Measurements from ENCODE around the gene IFITM2. TPM values are rescaled to one million over a fixed set of nuclear protein-coding genes. Genes with fewer than 3 reads are reported as not detected.
"Not testable (repeated sequence)": the region's sequence is repeated elsewhere in the genome, so short reads cannot be mapped to it uniquely, and the experiment has no call there.

IFITM2 gene
- total and polyA plus RNA-seq, 8 donors, result 8.8 to 394 (median 37.8) TPM

DNA sequence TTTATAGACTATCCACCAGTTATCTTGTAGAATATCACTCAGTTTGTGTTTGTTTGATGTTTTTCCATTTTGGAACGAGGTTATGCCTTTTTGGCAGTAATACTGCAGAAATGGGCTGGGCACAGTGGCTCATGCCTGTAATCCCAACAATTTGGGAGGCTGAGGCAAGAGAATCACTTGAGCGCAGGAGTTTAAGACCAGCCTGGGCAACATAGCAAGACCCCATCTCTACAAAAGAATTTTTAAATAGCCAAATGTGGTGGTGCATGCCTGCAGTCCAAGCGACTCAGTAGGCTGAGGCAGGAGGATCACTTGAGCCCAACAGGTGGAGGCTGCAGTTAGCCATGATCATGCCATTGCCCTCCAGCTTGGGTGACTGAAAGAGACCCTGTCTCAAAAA, 38.9 kb downstream of the IFITM2 start:
- H3K36me3 ChIP-seq, result no peaks in the 10 kb centered on the region
- H3K4me3 ChIP-seq, result no peak overlapping the region
- peaks cover 0 to 10% (median 0%) of the 10 kb centered on the region in 4 donors for H3K4me1 ChIP-seq
- no peak for DNase-seq
- intact Hi-C loops (cut with DNase I; ENCODE audit: low total_unique reads), result no loop called here
- no peak overlapping the region for H3K27ac ChIP-seq
- no peak for TF ChIP-seq POLR2A (IDR thresholded peaks at IDR 0.05)
- no peak for TF ChIP-seq POLR2AphosphoS5 (IDR thresholded peaks at IDR 0.05)
- no peak for TF ChIP-seq EP300 (IDR thresholded peaks at IDR 0.05)
- TF ChIP-seq, protein P1, sequence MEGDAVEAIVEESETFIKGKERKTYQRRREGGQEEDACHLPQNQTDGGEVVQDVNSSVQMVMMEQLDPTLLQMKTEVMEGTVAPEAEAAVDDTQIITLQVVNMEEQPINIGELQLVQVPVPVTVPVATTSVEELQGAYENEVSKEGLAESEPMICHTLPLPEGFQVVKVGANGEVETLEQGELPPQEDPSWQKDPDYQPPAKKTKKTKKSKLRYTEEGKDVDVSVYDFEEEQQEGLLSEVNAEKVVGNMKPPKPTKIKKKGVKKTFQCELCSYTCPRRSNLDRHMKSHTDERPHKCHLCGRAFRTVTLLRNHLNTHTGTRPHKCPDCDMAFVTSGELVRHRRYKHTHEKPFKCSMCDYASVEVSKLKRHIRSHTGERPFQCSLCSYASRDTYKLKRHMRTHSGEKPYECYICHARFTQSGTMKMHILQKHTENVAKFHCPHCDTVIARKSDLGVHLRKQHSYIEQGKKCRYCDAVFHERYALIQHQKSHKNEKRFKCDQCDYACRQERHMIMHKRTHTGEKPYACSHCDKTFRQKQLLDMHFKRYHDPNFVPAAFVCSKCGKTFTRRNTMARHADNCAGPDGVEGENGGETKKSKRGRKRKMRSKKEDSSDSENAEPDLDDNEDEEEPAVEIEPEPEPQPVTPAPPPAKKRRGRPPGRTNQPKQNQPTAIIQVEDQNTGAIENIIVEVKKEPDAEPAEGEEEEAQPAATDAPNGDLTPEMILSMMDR (IDR thresholded peaks at IDR 0.05), result no peak
- 74 to 83% (median 77%) methylated on average over 3 of the region's 3 CpGs for WGBS, 5 donors
- H3K9me3 ChIP-seq, result no peaks in the 10 kb centered on the region
- peaks cover 0 to 4% (median 0%) of the 10 kb centered on the region in 3 donors for H3K27me3 ChIP-seq

GRCh38 chr11:349270-349954, 41.8 kb downstream of the IFITM2 start:
- 85 to 92% (median 86%) methylated on average over 7 to 8 of the region's 8 CpGs for WGBS, 5 donors
- H3K36me3 ChIP-seq; H3K27me3 ChIP-seq; H3K4me3 ChIP-seq; intact Hi-C loops (cut with DNase I; ENCODE audit: low total_unique reads); DNase-seq; H3K9me3 ChIP-seq; H3K27ac ChIP-seq: not testable (repeated sequence)
- H3K4me1 ChIP-seq, result peaks cover 15 to 32% (median 19%) of the 10 kb centered on the region in 4 donors

DNA sequence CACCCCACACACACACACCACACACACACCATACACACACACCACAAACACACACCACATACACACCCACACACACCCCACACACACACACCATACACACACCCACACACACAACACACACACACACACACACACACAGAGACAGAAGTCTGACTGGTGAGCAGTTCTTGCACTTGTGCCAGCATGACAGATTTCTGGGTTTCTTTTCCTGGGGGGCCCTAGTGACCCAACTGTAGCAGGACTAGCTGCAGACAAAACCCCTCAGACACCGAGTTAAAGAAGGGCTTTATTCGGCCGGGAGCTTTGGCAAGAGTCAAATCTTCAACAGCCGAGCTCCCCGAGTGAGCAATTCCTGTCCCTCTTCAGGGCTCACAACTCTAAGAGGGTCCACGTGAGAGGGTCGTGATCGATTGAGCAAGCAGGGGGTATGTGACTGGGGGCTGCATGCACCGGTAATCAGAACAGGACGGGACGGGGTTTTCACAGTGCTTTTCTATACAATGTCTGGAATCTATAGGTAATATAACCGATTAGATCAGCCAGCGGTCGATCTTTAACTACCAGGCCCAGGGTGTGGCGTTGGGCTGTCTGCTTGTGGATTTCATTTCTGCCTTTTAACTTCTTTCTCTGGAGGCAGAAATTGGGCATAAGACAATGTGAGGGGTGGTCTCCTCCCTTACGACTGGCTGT, 42.6 kb downstream of the IFITM2 start:
- WGBS, 5 donors, result 52 to 78% (median 68%) methylated on average over 16 of the region's 16 CpGs
- H3K9me3 ChIP-seq; intact Hi-C loops (cut with DNase I; ENCODE audit: low total_unique reads); H3K4me3 ChIP-seq; H3K27me3 ChIP-seq; H3K36me3 ChIP-seq: not testable (repeated sequence)
- peak in 1 of 2 donors; percentile 29 for DNase-seq
- H3K4me1 ChIP-seq, result peaks cover 16 to 34% (median 23%) of the 10 kb centered on the region in 4 donors
- peak overlapping the region in 1 of 5 donors; percentile 23 for H3K27ac ChIP-seq

DNA sequence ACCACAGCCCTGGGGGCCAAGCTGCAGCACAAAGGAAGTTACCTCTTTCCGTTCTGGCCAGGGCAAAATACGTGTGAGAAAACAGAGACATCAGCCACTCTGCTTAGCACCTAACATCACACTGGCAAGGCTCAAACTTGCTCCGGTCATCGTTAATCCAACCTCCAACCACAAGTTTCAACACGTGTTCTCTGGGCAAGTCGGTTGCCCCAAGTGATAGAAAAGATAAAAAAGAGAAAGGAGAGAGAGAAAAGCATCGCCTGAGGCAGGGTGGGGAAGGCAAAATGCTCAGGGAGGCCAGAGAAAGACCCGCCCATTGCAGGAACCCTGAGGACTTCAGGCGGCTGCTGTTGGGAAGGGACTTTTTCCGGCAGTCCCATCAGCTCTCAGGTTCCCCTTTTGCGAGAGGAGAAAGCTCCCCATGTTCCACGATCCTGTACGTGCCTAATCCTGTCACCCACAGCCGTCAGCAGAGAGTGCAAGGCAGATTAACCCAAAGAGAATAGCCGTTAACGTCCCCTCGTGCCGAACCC, 43.2 kb downstream of the IFITM2 start:
- no peaks in the 10 kb centered on the region for H3K36me3 ChIP-seq
- H3K4me3 ChIP-seq, result no peak overlapping the region
- peaks cover 0 to 4% (median 0%) of the 10 kb centered on the region in 3 donors for H3K27me3 ChIP-seq
- H3K9me3 ChIP-seq, result no peaks in the 10 kb centered on the region
- H3K4me1 ChIP-seq, result peaks cover 22 to 40% (median 29%) of the 10 kb centered on the region in 4 donors
- intact Hi-C loops (cut with DNase I; ENCODE audit: low total_unique reads), result no loop called here
- DNase-seq, result peak in 1 of 2 donors; percentile 21
- 50 to 67% (median 66%) methylated on average over 18 of the region's 18 CpGs for WGBS, 5 donors
- TF ChIP-seq, protein P1 (IDR thresholded peaks at IDR 0.05), result no peak
- TF ChIP-seq POLR2A (IDR thresholded peaks at IDR 0.05) (no peak), POLR2AphosphoS5 (IDR thresholded peaks at IDR 0.05) (no peak), EP300 (IDR thresholded peaks at IDR 0.05) (no peak)
- H3K27ac ChIP-seq, result peak overlapping the region in 1 of 5 donors; percentile 23

- intact Hi-C loops (cut with DNase I; ENCODE audit: low total_unique reads), result no loop called here
- peaks cover 23 to 41% (median 30%) of the 10 kb centered on the region in 4 donors for H3K4me1 ChIP-seq
- H3K36me3 ChIP-seq, result no peaks in the 10 kb centered on the region
- peak overlapping the region in 1 of 5 donors; percentile 23 for H3K27ac ChIP-seq
- 96 to 98% (median 96%) methylated on average over 14 of the region's 14 CpGs for WGBS, 5 donors
- DNase-seq, result peak in 1 of 2 donors; percentile 2
- peaks cover 0 to 4% (median 0%) of the 10 kb centered on the region in 3 donors for H3K27me3 ChIP-seq
- no peak overlapping the region for H3K4me3 ChIP-seq
- H3K9me3 ChIP-seq, result no peaks in the 10 kb centered on the region
- no peak for TF ChIP-seq POLR2AphosphoS5 (IDR thresholded peaks at IDR 0.05)
Observed at GRCh38 chr11:351411-351810, 43.8 kb downstream of the IFITM2 start.

Measured in stomach (tissue), 9 donors.